HG03103 (cell line): ENCODE data around the gene ZNF862.
"Not testable (repeated sequence)": the region's sequence is repeated elsewhere in the genome, so short reads cannot be mapped to it uniquely, and the experiment has no call there.

Experiments used
- ATAC-seq: cut with Tn5 transposase; IDR thresholded peaks from one replicate; pipeline ENCODE4 v1.9.1; 2021; ENCODE audit warnings: low read depth; ENCODE audit not compliant: unreplicated experiment

ZNF862 gene

DNA sequence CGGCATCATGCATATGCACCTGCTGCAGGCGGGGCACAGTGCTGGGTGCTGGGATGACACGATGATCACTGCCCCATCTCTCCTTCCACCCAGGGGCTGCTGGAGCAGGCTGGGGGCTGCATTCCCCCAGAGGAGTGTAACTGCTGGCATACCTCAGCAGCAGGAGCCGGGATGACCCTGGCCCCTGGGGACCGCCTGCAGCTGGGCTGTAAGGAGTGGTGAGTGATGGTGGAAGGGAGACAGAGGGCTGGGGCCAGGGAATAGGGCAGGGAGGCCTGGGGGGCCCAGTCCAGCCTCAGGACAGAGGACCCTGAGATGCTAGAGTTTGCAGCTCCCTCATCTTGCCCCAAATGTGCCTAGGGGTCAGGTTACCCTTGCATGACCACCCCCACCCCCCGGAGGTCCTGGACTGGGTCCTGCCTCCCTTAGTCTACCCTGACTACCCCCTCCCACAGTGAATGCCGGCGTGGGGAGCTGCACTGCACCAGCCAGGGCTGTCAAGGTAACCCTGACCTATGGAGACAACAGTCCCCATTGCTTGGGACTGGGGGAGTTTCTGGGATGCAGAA lies 14.5 kb upstream of the ZNF862 start:
- ATAC-seq, result no peak

DNA sequence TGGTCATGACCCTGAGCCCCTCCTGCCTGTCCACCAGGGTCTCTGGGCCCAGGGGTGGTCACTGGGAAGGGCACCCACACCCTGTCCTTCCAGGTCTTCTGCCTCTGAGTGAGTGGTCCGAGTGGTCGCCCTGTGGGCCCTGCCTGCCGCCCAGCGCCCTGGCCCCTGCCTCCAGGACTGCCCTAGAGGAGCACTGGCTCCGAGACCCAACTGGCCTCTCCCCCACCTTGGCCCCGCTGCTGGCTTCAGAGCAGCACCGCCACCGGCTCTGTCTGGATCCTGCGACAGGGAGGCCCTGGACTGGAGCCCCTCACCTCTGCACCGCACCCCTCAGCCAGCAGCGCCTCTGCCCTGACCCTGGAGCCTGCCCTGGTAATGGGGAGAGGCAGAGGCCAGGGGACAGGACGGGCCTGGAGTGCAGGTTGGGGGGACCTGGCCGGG lies 13.9 kb upstream of the ZNF862 start:
- no peak for ATAC-seq

DNA sequence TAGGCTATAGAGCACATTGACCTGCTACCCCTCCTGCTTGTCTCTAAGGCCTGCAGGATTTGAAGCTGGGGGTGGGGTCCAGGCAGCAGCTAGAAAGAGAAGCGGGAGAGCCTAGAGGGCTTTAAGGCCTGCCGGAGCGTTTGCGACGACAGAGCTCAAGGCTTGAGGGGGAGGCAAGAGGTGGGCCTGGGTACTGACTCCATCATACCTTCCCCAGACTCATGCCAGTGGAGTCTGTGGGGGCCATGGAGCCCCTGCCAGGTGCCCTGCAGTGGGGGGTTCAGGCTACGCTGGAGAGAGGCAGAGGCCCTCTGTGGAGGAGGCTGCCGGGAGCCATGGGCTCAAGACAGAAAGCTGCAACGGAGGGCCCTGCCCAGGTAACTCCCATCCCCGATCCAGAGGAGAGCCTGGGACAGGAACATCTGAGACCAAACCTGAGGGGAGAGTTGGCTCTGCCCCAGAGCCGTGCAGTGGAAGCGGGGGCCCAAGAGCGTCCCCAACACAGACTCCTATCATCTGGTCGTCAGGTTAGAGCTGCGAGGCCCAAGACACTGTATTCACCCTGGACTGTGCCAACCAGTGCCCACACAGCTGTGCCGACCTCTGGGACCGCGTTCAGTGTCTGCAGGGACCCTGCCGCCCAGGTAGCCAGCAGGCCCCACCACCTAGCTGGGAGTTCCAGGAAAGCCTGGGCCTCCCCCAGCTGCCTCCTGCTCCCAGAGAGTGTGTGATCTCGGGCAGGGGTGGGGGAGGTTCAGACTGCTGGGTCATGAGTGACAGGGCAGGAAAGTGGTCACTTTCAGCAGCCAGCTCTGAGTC lies 13.2 kb upstream of the ZNF862 start:
- no peak for ATAC-seq

DNA sequence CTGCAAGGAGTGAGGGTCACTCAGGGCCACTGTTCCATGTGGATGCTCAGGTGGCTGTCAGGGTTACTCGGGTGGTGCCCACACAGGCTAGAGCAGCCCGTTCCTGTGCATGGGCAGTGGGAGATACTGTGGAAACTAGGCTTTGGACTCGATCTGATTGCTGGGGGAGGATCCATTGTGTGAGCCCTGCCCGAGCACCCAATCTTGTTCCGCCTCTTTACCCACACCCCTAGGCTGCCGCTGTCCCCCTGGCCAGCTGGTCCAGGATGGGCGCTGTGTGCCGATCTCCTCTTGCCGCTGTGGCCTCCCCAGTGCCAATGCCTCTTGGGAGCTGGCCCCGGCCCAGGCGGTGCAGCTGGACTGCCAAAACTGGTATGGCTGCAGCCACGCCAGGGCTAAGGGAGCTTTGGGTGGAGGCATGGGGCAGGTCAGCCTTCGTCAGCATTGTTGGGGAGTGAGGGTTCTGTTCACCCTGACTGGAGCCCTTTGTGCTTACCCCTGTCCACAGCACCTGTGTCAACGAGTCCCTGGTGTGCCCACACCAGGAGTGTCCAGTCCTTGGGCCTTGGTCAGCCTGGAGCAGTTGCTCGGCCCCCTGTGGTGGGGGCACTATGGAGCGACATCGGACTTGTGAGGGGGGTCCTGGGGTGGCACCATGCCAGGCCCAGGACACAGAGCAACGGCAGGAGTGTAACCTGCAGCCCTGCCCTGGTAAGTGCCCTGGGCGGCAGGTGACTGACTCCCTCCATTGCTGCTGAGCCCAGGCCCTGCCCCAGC lies 12.4 kb upstream of the ZNF862 start:
- no peak for ATAC-seq

DNA sequence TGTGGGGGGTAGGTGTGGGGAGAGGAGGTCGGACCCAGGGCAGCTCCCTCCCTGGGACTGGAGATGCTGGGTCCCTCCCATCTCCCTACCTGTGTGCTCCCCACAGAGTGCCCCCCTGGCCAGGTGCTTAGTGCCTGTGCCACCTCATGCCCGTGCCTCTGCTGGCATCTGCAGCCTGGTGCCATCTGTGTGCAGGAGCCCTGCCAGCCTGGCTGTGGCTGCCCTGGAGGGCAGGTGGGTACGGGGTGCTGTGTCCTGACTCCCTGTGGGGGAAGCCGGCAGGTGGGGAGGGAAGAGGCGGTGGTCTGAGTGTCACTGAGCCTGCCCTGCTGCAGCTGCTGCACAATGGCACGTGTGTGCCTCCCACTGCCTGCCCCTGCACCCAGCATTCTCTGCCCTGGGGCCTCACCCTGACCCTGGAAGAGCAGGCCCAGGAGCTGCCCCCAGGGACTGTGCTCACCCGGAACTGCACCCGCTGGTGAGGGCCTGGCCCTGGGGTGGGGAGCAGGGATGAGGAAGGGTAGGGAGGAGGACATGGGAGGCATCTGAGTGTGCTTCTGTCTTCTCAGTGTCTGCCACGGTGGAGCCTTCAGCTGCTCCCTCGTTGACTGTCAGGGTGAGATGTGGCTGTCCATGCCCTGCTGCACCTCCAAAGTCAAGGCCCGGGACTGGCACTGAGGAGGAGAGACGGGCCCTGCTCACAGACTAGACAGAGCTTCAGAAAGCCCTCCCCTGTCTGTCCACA lies 11.7 kb upstream of the ZNF862 start:
- no peak for ATAC-seq

- ATAC-seq, result no peak
Measured at GRCh38 chr7:149827089-149827981, 10.8 kb upstream of the ZNF862 start.

- ATAC-seq, result no peak
Measured at GRCh38 chr7:149828357-149829309, 9.5 kb upstream of the ZNF862 start.

DNA sequence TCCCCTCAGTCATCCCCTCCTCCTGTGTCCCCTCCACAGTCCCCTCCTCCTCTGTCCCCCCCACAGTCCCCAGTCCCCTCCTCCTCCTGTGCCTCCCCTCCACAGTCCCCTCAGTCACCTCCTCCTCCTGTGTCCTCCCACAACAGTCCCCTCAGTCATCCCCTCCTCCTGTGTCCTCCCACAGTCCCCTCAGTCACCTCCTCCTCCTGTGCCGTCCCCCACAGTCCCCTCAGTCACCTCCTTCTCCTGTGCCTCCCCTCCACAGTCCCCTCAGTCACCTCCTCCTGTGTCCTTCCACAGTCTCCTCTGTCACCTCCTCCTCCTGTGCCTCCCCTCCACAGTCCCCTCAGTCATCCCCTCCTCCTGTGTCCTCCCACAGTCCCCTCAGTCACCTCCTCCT lies 7.6 kb upstream of the ZNF862 start:
- not testable (repeated sequence) for ATAC-seq

GRCh38 chr7:149830997-149831740 lies 7.0 kb upstream of the ZNF862 start:
- no peak for ATAC-seq

DNA sequence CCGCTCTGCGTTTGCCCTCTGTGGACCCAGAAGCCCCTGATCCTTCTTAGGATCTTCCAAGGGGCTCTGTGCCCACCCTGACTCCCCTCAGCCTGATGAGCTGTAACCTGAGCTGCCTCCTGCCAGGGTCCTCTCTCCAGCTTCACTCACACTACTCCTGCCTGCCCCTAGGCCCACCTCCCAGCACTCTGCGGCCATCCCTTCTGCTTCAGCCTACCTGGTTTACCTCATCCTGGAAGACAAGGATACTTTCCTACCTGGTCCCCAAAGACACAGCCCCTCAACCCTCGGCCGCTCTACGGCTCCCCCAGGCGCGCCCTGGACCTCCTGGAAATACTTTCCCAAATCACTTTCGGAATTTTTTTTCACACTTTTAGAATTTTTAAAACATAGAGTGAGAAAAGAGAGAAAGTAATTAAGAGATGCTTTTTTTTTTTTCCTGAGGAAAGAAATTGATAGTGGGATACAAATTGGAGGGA lies 6.4 kb upstream of the ZNF862 start:
- no peak for ATAC-seq

GRCh38 chr7:149832332-149833041 lies 5.7 kb upstream of the ZNF862 start:
- ATAC-seq, result no peak

- no peak for ATAC-seq
Measured at GRCh38 chr7:149833495-149834130, 4.6 kb upstream of the ZNF862 start.

DNA sequence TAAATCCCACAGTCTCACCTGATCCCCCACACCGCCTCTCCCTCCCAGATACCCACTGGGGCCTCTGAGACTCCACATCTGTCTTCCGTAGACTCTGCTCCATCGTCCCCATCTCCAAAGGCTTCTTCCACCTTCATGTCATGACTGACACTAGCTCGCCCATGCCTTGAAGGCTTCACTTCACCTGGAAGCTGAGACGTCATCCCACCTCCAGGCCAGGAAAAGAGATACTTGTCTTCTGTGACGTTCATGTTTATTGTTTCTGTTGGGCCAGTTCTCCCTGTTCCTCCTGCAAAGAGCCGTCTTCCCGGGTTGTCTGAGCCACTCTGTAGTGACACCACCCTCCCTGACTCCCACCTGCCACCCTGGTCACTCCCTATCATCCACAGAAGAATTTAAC lies 3.6 kb upstream of the ZNF862 start:
- ATAC-seq, result no peak

GRCh38 chr7:149836434-149836833 lies 1.7 kb upstream of the ZNF862 start:
- ATAC-seq, result no peak

DNA sequence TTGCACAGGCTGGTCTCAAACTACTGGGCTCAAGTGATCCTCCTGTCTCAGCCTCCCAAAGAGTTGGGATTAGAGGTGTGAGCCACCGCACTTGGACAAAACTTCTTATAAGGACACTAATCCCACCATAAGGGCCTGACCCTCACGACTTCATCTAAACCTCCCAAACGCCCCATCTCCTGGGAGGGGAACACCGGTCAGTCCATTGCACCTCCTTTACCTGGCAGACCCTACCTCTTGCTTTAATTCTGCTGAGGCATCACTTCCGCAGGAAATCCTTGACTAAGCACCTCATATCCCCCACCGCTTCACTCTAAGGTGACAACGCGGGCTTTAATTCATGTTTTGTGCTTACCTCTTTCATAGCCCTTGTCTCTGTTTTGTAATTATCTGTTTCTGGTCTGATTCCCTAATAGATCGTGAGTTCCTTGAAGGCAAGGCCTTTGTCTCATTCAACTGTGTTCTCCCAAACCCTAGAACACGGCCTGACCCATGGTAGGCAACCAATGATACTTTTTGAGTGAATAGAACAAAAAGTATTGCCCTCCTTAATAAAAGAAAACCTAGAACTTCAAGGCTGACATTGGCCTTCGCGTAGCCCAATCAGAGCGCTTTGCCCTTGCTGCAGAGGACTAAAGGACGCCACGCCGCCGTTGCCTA lies 481 bp upstream of the ZNF862 start:
- ATAC-seq, result no peak

- no peak for ATAC-seq
Measured at GRCh38 chr7:149838992-149839408, 825 bp downstream of the ZNF862 start.
